Fibroblast of lung (primary cell): ENCODE data around the gene ANKRD30A. TPM values are rescaled to one million over a fixed set of nuclear protein-coding genes. Genes with fewer than 3 reads are reported as not detected.

ENCODE experiments used
- DNase-seq, 2 donors: peaks; one replicate each; pipeline versions ENCODE4 v3.0.0 to v3.0.0-alpha.2; 2010; ENCODE audit warnings: low read depth in 2 of 2
- H2AFZ ChIP-seq: 2 replicates; pipeline ENCODE4 v1.5.1; 2012; ENCODE audit warnings: low read length, control low read depth, inconsistent platforms
- H3K27ac ChIP-seq: 2 replicates; pipeline ENCODE4 v1.5.1; 2011; ENCODE audit warnings: low read length, control low read depth; ENCODE audit not compliant: insufficient read depth
- H3K27me3 ChIP-seq: 2 replicates; pipeline ENCODE4 v1.5.1; 2011; ENCODE audit warnings: mild to moderate bottlenecking, low read length; ENCODE audit not compliant: control insufficient read depth, insufficient read depth
- H3K36me3 ChIP-seq: 2 replicates; pipeline ENCODE4 v1.5.1; 2011; ENCODE audit warnings: low read length; ENCODE audit not compliant: control insufficient read depth, insufficient read depth
- H3K4me1 ChIP-seq: 2 replicates; pipeline ENCODE4 v1.5.1; 2011; ENCODE audit warnings: low read length; ENCODE audit not compliant: control insufficient read depth, insufficient read depth; ENCODE audit errors: extremely low read depth
- H3K4me2 ChIP-seq: 2 replicates; pipeline ENCODE4 v1.5.1; 2011; ENCODE audit warnings: low read length, control low read depth; ENCODE audit not compliant: insufficient read depth; ENCODE audit errors: extremely low read depth
- H3K4me3 ChIP-seq, 4 experiments: fragments of 200-600 bp in 1 of 4; sonication (generic) in 1 of 4; replicated peaks in 1 of 4; 2 replicates each; pipeline ENCODE4 v1.5.1; 2011 to 2016; ENCODE audit warnings: low read length in 4 of 4, low read depth in 3 of 4, mild to moderate bottlenecking in 3 of 4, control low read depth in 2 of 4, inconsistent platforms in 1 of 4, mixed read lengths in 1 of 4; ENCODE audit not compliant: insufficient read depth in 1 of 4; ENCODE audit errors: control extremely low read depth in 1 of 4
- H3K79me2 ChIP-seq: 2 replicates; pipeline ENCODE4 v1.5.1; 2012; ENCODE audit warnings: mild to moderate bottlenecking, low read length, inconsistent platforms; ENCODE audit not compliant: control insufficient read depth, insufficient read depth
- H3K9ac ChIP-seq: 2 replicates; pipeline ENCODE4 v1.5.1; 2011; ENCODE audit warnings: mild to moderate bottlenecking, low read length, control low read depth; ENCODE audit not compliant: insufficient read depth
- H3K9me3 ChIP-seq: 2 replicates; pipeline ENCODE4 v1.5.1; 2012; ENCODE audit warnings: low read depth, low read length; ENCODE audit not compliant: control insufficient read depth, insufficient read depth
- H4K20me1 ChIP-seq: 2 replicates; pipeline ENCODE4 v1.5.1; 2011; ENCODE audit warnings: low read length; ENCODE audit not compliant: control insufficient read depth, insufficient read depth; ENCODE audit errors: extremely low read depth
- CTCF ChIP-seq, 2 donors: IDR thresholded peaks in 1 of 2; conservative IDR thresholded peaks in 1 of 2; 1 replicate in 1 of 2; 2 replicates in 1 of 2; pipeline ENCODE4 v1.5.1; 2011 to 2012; ENCODE audit warnings: low read length in 2 of 2, control low read depth in 1 of 2, inconsistent platforms in 1 of 2, low read depth in 1 of 2, mild to moderate bottlenecking in 1 of 2
- EZH2 ChIP-seq: IDR thresholded peaks from 2 replicates; pipeline ENCODE4 v1.5.1; 2012; ENCODE audit warnings: low read length, control low read depth, mild to moderate bottlenecking; ENCODE audit errors: missing control alignments
- polyA plus RNA-seq, 2 donors: library from polyadenylated mRNA; depleted of rRNA in 1 of 2; stranded (reverse) in 1 of 2; unstranded in 1 of 2; fragments of >200 nt; gene quantifications; 2 replicates each; pipeline ENCODE4 v1.2.1, GENCODE V29; 2011 to 2012; ENCODE audit warnings: missing spikeins in 1 of 2
- total RNA-seq: library from RNA; depleted of rRNA; stranded (reverse); fragments of >200 nt; gene quantifications from 2 replicates; pipeline ENCODE4 v1.2.1, GENCODE V29; 2014

ANKRD30A gene
- total and polyA plus RNA-seq, 2 donors (not counting 1 experiment from before 2014, with no cell fraction given): not detected

GRCh38 chr10:37234692-37235091 is 109.3 kb downstream of the ANKRD30A start:
- no peak overlapping the region for H2AFZ ChIP-seq
- no peak overlapping the region for H3K27ac ChIP-seq
- H3K36me3 ChIP-seq: no peaks in the 10 kb centered on the region
- no peaks in the 10 kb centered on the region for H3K9me3 ChIP-seq
- H3K4me2 ChIP-seq: no peak overlapping the region
- no peaks in the 10 kb centered on the region for H3K27me3 ChIP-seq
- TF ChIP-seq CTCF (conservative IDR thresholded peaks at IDR 0.05 in 1 of 2, IDR thresholded peaks at IDR 0.05 in 1 of 2; ENCODE audit: low read depth in 1 of 2, low read length in 2 of 2) (no peak), EZH2 (no peak)
- H3K4me1 ChIP-seq: no peaks in the 10 kb centered on the region
- H3K79me2 ChIP-seq: no peaks in the 10 kb centered on the region
- no peak for DNase-seq
- no peak overlapping the region for H3K9ac ChIP-seq
- H4K20me1 ChIP-seq: no peaks in the 10 kb centered on the region
- H3K4me3 ChIP-seq: no peak overlapping the region

GRCh38 chr10:37236093-37236492 is 110.7 kb downstream of the ANKRD30A start:
- Histone ChIP-seq H2AFZ (no peak overlapping the region), H3K27me3 (no peaks in the 10 kb centered on the region), H3K4me1 (no peaks in the 10 kb centered on the region), H3K4me3 (no peak overlapping the region), H3K4me2 (no peak overlapping the region), H3K27ac (no peak overlapping the region), H4K20me1 (no peaks in the 10 kb centered on the region), H3K9ac (no peak overlapping the region), H3K79me2 (no peaks in the 10 kb centered on the region), H3K36me3 (no peaks in the 10 kb centered on the region), H3K9me3 (no peaks in the 10 kb centered on the region)
- TF ChIP-seq EZH2 (no peak), CTCF (conservative IDR thresholded peaks at IDR 0.05 in 1 of 2, IDR thresholded peaks at IDR 0.05 in 1 of 2; ENCODE audit: low read depth in 1 of 2, low read length in 2 of 2) (no peak)
- no peak for DNase-seq

- Histone ChIP-seq H3K4me1 (no peaks in the 10 kb centered on the region), H3K4me3 (no peak overlapping the region), H3K27me3 (no peaks in the 10 kb centered on the region), H2AFZ (no peak overlapping the region), H3K27ac (no peak overlapping the region), H3K9me3 (no peaks in the 10 kb centered on the region), H3K36me3 (no peaks in the 10 kb centered on the region), H4K20me1 (no peaks in the 10 kb centered on the region), H3K4me2 (no peak overlapping the region), H3K9ac (no peak overlapping the region), H3K79me2 (no peaks in the 10 kb centered on the region)
- TF ChIP-seq EZH2 (no peak), CTCF (conservative IDR thresholded peaks at IDR 0.05 in 1 of 2, IDR thresholded peaks at IDR 0.05 in 1 of 2; ENCODE audit: low read depth in 1 of 2, low read length in 2 of 2) (no peak)
- no peak for DNase-seq
These were observed 114.8 kb downstream of the ANKRD30A start for GRCh38 chr10:37240223-37240622.
